ENCODE measurements around the gene SMARCB1. TPM values are rescaled to one million over a fixed set of nuclear protein-coding genes. Genes with fewer than 3 reads are reported as not detected.

SMARCB1 gene
- total and polyA plus RNA-seq, 2 experiments from 2014 or later, result 114 to 132 TPM

- Histone ChIP-seq H3K79me2 (replicated peaks; ENCODE audit: insufficient read depth) (no peaks in the 10 kb centered on the region), H3K4me1 (ENCODE audit: insufficient read depth) (no peaks in the 10 kb centered on the region), H3K36me3 (ENCODE audit: insufficient read depth) (peaks cover 45% of the 10 kb centered on the region), H4K20me1 (replicated peaks; ENCODE audit: insufficient read depth) (no peaks in the 10 kb centered on the region; the same call in 1 of the 2 replicates), H3K27ac (ENCODE audit: low read depth) (no peak overlapping the region), H3K4me3 (no peak overlapping the region), H3F3A (replicated peaks; ENCODE audit: low read depth) (no peaks in the 10 kb centered on the region), H3K27me3 (ENCODE audit: insufficient read depth) (no peaks in the 10 kb centered on the region), H2AFZ (no peak overlapping the region), H3K9me2 (ENCODE audit: insufficient read depth) (0 out of 2 replicates have a peak, but pooled peaks cover 4% of the 10 kb centered on the region), H3K4me2 (no peak overlapping the region)
- no peak for ATAC-seq
- Mint-ChIP-seq H3K4me1 (peaks cover 9% of the 10 kb centered on the region; the same call in 2 of the 3 replicates), H3K36me3 (ENCODE audit: low read depth) (peaks cover 92% of the 10 kb centered on the region), H3K27ac (no peak overlapping the region), H3K9me3 (no peaks in the 10 kb centered on the region; the same call in 2 of the 3 replicates), H3K4me3 (no peak overlapping the region), H3K27me3 (ENCODE audit: insufficient read depth, low read depth, poor library complexity) (peaks cover 14% of the 10 kb centered on the region)
- TF ChIP-seq EZH2phosphoT487 (IDR thresholded peaks at IDR 0.05; ENCODE audit: unreplicated experiment), result no peak
- no peak for TF ChIP-seq EZH2 (IDR thresholded peaks at IDR 0.05; ENCODE audit: low read depth, unreplicated experiment)
- TF ChIP-seq ZNF114 (CRISPR knock-in tag; IDR thresholded peaks at IDR 0.05), result no peak
- no peak for TF ChIP-seq ZNF462 (CRISPR knock-in tag; IDR thresholded peaks at IDR 0.05)
- TF ChIP-seq, protein P1, sequence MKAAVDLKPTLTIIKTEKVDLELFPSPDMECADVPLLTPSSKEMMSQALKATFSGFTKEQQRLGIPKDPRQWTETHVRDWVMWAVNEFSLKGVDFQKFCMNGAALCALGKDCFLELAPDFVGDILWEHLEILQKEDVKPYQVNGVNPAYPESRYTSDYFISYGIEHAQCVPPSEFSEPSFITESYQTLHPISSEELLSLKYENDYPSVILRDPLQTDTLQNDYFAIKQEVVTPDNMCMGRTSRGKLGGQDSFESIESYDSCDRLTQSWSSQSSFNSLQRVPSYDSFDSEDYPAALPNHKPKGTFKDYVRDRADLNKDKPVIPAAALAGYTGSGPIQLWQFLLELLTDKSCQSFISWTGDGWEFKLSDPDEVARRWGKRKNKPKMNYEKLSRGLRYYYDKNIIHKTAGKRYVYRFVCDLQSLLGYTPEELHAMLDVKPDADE (IDR thresholded peaks at IDR 0.05), result no peak
- DNase-seq (ENCODE audit: low spot score), result no peak
These were observed 29.6 kb downstream of the SMARCB1 start for GRCh38 chr22:23816156-23816976.

All from GM23338 (cell line).